Spleen (tissue), 7 donors: ENCODE data around the gene MRPS5.

ENCODE experiments used
- CTCF ChIP-seq, 11 experiments: fragments of 200-600 bp in 7 of 11; fragments of 450-650 bp in 4 of 11; sonication (generic) in 4 of 11; IDR thresholded peaks in 8 of 11; conservative IDR thresholded peaks in 3 of 11; 1 replicate in 7 of 11; 2 replicates in 4 of 11; pipeline versions ENCODE4 v1.4.0 to v1.8.0; 2016 to 2021; ENCODE audit warnings: antibody characterized with exemption in 11 of 11, inconsistent platforms in 4 of 11, mild to moderate bottlenecking in 1 of 11
- POLR2A ChIP-seq, 3 donors: fragments of 450-650 bp; IDR thresholded peaks; one replicate each; pipeline ENCODE4 v1.5.1; 2017; ENCODE audit warnings: antibody characterized with exemption in 3 of 3, mild to moderate bottlenecking in 1 of 3
- POLR2AphosphoS5 ChIP-seq, 3 donors: sonication (generic); formaldehyde crosslinking; IDR thresholded peaks; one replicate each; pipeline ENCODE4 v1.5.1; 2017; ENCODE audit warnings: antibody characterized with exemption in 3 of 3
- donor health status: DM: no; HTN: no; CAD: no; lungs with moderate emphysema.
- donor health status: DM: no; HTN: no; CAD: no.
- donor health status: DM: no; HTN: no; CAD: no.

- TF ChIP-seq POLR2AphosphoS5 (IDR thresholded peaks at IDR 0.05) (no peak), CTCF (IDR thresholded peaks at IDR 0.05 in 8 of 11, conservative IDR thresholded peaks at IDR 0.05 in 3 of 11) (no peak), POLR2A (IDR thresholded peaks at IDR 0.05) (no peak)
These were observed 79.7 kb downstream of the MRPS5 start for GRCh38 chr2:95041824-95042442.
